CD4-positive, alpha-beta T cell treated with Interleukin-4 for 1 hour (primary cell): ENCODE measurements around the gene CARHSP1.
"Not testable (repeated sequence)": the region's sequence is repeated elsewhere in the genome, so short reads cannot be mapped to it uniquely, and the experiment has no call there.

Source experiments
- DNase-seq, 2 donors: peaks; one replicate each; pipeline ENCODE4 v3.0.0-alpha.2; 2020 to 2022

CARHSP1 gene

DNA sequence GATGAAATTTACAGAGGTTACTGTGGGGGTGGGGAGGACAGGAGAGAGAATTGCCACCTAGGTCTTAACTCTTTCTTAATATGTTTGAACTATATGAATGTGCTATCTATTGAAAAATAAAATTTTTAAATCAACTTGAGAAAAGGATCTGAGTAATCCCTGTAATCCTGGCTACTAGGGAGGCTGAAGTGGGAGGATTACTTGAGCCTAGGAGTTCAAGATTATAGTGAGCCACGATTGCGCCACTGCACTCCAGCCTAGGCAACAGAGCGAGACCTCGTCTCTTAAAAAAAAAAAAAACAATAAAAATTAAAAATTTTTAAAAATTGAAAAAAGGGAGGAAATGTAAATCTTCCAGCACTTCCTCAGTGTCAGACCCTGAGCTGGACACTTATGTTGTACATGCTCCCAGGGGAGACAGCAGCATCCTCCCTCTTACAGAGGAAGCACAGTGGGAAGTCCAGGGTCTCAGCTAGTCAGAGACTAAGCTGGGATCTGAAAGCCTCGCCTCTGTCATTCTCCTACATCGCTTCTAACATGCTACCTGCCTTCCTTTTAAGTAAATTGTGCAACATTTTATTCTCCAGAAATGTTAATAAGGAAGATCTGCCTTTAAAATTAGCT, 49.3 kb downstream of the CARHSP1 start:
- no peak for DNase-seq

DNA sequence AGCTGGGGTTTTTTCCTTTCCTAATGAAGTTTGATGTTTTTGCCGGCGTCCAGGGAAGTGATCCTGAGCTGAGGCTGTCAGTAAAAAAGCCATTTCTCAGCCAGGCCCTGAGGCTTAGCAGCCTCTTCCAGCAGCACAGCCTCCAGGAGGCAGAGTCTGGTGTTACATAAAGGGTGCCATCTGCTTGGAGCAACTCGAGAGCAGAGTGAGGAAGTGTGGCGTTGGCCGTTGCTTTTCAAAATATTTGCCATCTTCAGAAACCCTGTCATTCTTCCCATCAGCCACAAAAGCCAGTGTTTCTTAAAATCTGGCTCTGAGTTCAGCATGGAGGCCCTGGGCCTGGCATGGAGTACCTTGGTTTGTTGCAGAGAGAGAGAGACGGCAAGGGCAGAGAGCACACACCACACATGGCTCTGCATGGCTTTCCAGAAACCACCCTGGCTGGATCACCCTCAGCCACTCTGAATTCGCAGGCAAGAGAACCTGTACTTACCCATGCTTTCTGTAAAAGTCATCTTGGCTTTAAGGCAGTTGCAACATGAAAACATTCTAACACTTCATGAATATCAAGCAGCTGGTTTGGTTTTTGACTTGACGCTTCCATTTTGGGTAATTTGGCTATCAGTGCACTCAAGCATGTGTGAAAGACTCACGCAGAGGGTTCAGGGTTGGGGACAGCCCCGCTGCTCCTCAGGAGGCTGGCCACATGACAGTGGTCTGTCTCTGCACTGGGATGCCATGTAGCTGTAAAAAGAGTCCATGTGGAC, 50.1 kb downstream of the CARHSP1 start:
- no peak for DNase-seq

DNA sequence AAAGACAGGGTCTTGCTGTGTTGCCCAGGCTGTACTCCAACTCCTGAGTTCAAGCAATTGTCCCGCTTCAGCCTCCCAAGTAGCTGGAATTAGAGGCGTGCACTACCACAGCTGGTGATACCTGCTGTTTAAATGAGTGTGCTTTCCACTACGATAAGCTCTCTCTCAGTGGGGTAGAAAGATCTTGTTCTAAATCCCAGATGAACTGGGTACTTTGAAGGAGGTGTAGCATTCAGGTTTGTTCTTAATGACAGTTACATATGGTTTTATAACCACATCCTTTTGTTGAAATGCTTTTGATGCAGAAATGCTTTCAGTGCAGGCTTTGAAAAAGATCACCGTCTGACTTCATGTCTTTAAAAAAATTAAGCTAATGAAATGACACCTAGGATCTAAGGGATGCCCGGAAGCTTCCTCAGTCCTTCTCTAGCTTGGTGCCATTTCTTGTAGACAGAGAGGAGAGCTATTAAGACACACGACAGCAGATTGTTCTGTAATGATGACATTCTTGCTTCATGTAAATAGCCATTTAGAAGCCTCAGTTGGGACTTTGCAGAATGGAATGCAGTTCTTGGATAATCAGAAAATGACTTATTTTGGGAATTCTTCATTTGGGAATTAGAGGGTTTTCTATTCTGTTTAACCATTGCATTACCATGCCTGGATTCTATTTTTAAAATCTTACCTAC, 51.7 kb downstream of the CARHSP1 start:
- peak in 1 of 2 donors; percentile 20 for DNase-seq

DNA sequence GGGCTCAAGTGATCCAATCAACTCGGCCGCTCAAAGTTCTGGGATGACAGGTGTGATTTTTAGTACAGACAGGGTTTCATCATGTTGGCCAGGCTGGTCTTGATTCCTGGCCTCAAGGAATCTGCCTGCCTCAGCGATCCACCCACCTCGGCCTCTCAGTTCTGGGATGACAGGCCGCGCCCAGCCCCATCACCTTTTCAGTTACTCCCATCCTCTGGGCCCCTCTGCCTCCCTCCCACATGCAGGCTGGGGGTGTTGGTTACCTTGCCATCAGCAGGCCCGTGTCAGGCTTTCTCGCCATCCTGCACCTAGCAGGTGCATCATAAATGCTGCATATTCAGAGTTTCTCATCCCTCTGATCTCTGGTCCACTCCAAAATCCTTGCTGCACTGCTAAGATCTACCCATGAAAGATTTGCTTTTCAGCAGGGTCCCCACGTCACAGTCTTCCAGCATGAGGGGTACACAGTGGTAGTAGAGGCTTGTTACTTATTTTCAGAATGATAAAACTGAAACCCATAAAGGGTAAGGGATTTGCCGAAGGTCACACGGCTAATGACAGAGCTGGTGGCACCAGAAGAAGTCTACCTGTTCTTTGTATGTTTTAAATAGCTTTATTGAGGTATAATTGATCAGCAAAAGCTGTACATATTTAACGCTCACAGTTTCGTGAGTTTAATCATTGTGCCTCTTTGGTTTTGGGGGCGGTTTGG, 54.6 kb downstream of the CARHSP1 start:
- DNase-seq: no peak

DNA sequence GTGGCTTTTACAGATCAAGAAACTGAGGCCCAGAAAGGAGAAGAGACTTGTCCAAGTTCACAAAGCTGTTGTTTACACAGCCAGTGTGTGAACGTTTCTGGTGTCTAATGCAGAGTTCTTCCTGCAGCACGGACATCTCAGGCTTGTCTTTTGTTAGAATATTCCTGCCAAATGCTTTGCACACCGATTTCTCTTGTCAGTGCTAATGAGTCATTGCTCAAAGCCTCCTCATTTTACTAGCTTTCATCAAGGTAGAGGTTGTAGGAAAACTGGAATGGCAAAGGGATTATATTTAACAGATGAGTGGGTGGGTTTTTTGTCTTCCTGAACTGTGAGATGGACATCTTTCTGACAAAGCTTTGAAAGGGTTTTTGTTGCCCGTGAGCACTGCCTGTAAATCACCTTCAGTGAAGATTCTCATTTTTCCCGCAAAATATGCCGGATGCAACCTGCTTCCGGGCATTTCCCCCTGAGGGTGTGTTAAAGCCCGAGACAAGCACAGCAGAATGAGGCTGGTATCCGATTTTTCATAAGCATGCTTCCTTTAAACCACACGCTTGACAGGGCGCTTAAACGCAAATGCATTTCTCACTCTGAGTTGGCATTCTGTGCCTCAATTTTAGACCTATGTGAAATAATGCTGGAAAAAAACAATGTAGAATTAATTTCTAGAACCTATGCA, 56.5 kb downstream of the CARHSP1 start:
- no peak for DNase-seq

DNA sequence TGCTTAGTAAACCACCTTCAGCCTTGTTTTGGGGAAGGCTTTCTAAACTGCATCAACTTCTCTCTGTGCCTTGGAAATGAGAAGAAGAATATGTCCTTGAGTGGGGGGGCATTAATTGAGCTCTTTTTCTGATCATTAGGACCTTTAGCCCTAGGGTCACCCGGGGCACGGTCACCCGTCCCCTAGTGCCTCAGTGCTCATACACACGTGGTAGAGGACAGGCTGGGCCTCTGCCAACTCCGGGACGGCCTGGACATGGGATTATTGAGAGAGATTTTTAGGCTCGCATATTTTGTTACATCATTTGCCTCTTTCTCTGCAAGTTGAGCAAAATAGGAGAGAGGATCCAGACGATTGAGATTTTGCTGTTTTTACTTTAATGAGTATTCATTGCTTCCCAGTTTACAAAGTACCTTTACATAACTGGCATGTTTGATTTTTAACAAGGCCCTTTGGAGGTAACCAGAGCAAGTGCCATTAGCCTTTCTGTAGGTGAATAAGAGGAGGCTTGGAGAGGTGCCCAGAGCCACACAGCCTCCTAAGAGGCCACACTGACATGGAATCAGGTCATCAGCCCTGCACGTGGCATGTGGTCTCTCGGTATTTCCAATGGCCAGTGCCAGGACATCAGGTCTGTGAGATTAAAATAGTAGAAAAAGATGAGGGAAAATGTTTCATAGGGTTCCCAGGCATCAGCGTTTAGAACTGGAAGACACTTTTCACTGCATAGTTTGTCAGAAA, 60.0 kb downstream of the CARHSP1 start:
- DNase-seq: no peak

DNA sequence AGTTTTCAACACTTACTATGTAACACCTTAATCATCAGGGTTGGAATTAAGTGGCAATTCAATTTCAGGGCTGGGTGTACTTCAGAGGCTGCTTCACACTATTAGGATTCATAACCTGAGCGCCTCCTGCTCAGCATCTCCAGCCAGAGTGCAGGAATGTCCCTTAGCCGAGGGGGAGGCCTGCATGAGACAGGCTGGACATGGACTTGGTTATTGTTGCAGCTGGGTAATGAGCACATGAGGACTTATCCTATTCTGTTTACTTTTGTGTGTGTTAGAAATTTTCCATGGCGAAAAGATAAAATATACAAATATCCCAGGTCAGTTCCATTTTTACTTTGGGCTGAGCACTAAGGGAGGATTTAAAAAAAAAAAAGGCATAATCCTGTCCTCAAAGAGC, 60.8 kb downstream of the CARHSP1 start:
- DNase-seq: no peak

DNA sequence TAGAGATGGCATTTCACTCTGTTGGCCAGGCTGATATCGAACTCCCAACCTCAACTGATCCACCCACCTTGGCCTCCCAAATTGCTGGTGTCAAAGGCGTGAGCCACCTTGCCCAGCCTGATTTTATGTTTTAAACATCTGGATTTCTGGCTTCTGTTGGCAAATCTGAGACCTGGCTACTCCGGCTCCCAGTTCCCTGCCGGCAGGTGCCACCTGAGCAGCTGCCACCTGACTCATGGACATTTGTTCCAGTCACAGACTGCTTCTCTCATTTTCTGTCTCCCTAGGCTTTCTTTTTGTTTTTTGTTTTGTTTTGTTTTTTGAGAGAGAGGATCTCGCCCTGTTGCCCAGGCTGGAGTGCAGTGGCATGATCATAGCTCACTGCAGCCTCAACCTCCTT, 61.6 kb downstream of the CARHSP1 start:
- no peak for DNase-seq

DNA sequence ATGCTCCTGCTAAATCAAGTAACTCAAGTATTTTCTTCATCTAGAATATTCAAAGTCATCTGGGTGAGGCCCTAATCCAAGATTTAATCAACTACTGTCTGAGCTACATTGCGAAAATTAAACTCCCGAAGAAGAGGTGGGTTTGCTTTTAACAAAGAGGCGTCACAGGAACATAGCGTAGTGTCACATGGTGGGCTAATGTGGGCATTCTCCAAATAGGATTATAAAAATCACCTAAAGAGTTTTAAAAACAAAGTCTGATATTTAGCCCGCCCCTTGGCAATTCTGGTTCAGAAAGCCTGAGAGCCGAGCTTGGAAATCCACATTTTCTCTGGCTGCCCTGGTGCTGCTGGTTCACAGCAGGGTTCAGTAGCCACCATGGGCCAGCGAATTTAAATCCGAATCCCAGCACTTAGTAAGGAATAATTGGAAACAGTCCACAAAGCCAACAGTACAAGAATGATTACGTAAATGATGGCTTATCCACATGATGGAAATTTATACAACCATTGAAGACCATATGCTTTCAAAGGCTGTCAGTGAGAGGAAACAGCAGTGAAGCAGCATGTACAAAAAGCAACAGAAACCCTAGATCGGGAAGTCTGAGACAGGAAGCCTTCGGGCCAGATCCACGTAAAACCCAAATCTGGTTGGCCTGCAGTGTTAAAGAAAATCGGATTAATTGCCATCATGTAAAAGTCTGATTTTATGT, 62.4 kb downstream of the CARHSP1 start:
- no peak for DNase-seq

DNA sequence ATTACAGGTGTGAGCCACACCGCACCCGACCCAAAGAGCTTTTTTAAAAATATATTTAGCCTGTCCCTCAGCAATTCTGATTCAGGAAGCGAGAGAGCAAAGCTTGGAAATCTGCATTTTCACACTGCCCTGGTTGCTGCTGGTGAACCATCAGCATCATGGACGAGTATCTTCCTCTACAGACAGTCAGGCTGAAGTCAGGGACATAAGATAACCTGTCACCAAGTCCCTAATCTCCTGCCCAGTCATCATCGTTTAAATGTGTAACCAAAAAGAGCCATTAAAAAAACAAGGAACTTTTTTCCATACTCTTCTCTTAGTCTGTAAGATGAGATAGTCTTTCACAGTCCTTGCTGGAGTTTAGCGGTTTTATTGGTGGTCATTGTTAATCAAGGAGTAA, 64.5 kb downstream of the CARHSP1 start:
- no peak for DNase-seq

DNA sequence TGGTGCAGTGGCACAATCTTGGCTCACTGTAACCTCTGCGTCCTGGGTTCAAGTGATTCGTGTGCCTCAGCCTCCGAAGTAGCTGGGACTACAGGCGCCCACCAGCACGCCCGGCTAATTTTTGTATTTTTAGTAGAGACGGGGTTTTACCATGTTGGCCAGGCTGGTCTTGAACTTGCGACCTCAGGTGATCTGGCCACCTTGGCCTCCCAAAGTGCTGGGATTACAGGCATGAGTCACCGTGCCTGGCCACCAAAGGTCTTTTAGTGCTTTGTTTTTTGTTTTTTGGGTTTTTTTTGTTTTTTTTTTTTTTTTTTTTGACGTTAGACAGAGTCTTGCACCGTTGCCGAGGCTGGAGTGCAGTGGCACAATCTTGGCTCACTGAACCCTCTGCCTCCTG, 65.1 kb downstream of the CARHSP1 start:
- DNase-seq: not testable (repeated sequence)
